ENCODE data around the gene MON2. TPM values are rescaled to one million over a fixed set of nuclear protein-coding genes. Genes with fewer than 3 reads are reported as not detected.

Gene MON2
- total and polyA plus RNA-seq, 2 of the 13 experiments (the other 11 are each of a cell fraction or from before 2014, with no cell fraction given): 10.5 to 24.8 TPM

DNA sequence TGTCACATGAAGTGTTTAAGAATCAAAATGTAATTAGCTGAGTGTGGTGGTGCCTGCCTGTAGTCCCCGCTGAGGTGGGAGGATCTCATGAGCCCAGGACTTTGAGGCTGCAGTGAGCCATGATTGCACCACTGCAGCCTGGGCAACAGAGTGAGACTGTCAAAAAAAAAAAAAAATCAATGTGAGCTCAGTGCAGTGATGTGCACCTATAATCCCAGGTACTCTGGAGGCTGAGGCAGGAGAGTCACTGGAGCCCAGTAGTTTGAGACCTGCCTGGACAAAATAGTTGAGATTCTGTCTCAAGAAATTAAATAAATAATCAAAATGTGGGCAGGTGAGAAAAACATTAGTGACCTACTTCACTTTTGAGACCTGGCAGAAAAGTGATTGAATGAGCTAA, 140.0 kb downstream of the MON2 start:
- no peak overlapping the region for H3K9ac ChIP-seq (ENCODE audit: insufficient read depth, low read depth, low read length)
- no peak for FAIRE-seq
- no peaks in the 10 kb centered on the region; a peak in 1 of 5 replicates for H3K27me3 ChIP-seq (ENCODE audit: control insufficient read depth in 1 of 2, insufficient read depth in 2 of 2, low read length in 2 of 2)
- BruUV-seq (replicated peaks): no TSS peak
- H3K4me3 ChIP-seq (replicated peaks in 1 of 3; ENCODE audit: insufficient read depth in 1 of 3, low read depth in 2 of 3, low read length in 3 of 3): no peak overlapping the region
- H3K4me1 ChIP-seq (ENCODE audit: insufficient read depth, low read length): peaks cover 33% of the 10 kb centered on the region
- POLR2A ChIA-PET: interaction anchor here (2.2 kb wide), 1 partner anchor 9 kb away, joined by 6 read pairs; no protein-coding TSS in a partner anchor
- ATAC-seq: no peak
- H3K27ac ChIP-seq (ENCODE audit: extremely low read length, insufficient read depth, low read length): no peak overlapping the region
- H3K36me3 ChIP-seq (replicated peaks in 1 of 2; ENCODE audit: control insufficient read depth in 1 of 2, insufficient read depth in 2 of 2, low read length in 2 of 2): no peaks in the 10 kb centered on the region
- in situ Hi-C loops (cut with HindIII; ENCODE audit: extremely low pct_ligation_motif_present, low pct_unique_long_range_greater_than_20kb): no loop called here
- CTCF ChIA-PET (ENCODE audit: low intra/inter-chr PET ratio, low total read pairs): no interaction called here
- 100% methylated on average over 1 of the region's 1 CpG for WGBS (ENCODE audit: low lambda C conversion rate)
- TF ChIP-seq ZNF460 (CRISPR knock-in tag; IDR thresholded peaks at IDR 0.05; ENCODE audit: borderline replicate concordance) (peak; percentile 87), KLF16 (CRISPR knock-in tag; IDR thresholded peaks at IDR 0.05) (no peak)
- TF ChIP-seq, protein P1, sequence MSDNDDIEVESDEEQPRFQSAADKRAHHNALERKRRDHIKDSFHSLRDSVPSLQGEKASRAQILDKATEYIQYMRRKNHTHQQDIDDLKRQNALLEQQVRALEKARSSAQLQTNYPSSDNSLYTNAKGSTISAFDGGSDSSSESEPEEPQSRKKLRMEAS (IDR thresholded peaks at IDR 0.05): no peak
- no peaks in the 10 kb centered on the region for H4K20me1 ChIP-seq (ENCODE audit: insufficient read depth, low read length)
- no peak for DNase-seq (ENCODE audit: low spot score)
- no peaks in the 10 kb centered on the region for H3K9me3 ChIP-seq (ENCODE audit: low read length)
- no peak overlapping the region for H2AFZ ChIP-seq (ENCODE audit: low read length)
- H3K4me2 ChIP-seq (ENCODE audit: low read depth, low read length): no peak overlapping the region
- H3K79me2 ChIP-seq (ENCODE audit: insufficient read depth, low read length): peaks cover 28% of the 10 kb centered on the region
- intact Hi-C loops (cut with micrococcal nuclease; ENCODE audit: unreplicated experiment): no loop called here

DNA sequence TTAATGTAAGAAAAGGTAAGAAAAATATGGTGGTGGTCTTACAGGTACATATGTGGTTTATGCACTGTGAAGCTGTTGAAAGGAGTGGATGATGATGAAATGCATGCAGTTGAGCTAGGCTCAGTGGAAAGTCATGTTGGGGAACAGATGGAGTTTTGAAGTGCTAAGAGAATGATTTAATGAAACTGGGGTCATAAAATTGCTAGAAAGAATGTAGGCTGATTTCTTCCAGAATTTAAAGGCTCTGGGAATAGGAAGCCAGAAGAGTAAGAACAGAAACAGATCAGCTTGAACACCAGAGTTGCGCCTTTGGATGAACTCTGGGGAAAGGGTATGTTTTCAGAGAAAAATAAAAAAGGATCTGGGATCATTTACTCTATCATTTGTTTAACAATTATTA, 146.5 kb downstream of the MON2 start:
- no peak overlapping the region for H2AFZ ChIP-seq (ENCODE audit: low read length)
- no peaks in the 10 kb centered on the region for H3K36me3 ChIP-seq (replicated peaks in 1 of 2; ENCODE audit: control insufficient read depth in 1 of 2, insufficient read depth in 2 of 2, low read length in 2 of 2)
- no peaks in the 10 kb centered on the region for H3K27me3 ChIP-seq (ENCODE audit: control insufficient read depth in 1 of 2, insufficient read depth in 2 of 2, low read length in 2 of 2)
- no peak overlapping the region for H3K9ac ChIP-seq (ENCODE audit: insufficient read depth, low read depth, low read length)
- DNase-seq (ENCODE audit: low spot score): no peak
- no peak overlapping the region for H3K27ac ChIP-seq (ENCODE audit: extremely low read length, insufficient read depth, low read length)
- WGBS (ENCODE audit: low lambda C conversion rate): 100% methylated on average over 1 of the region's 1 CpG
- intact Hi-C loops (cut with micrococcal nuclease; ENCODE audit: unreplicated experiment) (no loop called here), in situ Hi-C loops (cut with HindIII; ENCODE audit: extremely low pct_ligation_motif_present, low pct_unique_long_range_greater_than_20kb) (no loop called here)
- ChIA-PET CTCF (ENCODE audit: low intra/inter-chr PET ratio, low total read pairs) (no interaction called here), POLR2A (interaction anchor here (1.3 kb wide), 1 partner anchor 10 kb away, joined by 4 read pairs; no protein-coding TSS in a partner anchor)
- H3K79me2 ChIP-seq (ENCODE audit: insufficient read depth, low read length): no peaks in the 10 kb centered on the region
- no peak overlapping the region for H3K4me2 ChIP-seq (ENCODE audit: low read depth, low read length)
- BruUV-seq (replicated peaks): no TSS peak
- H4K20me1 ChIP-seq (ENCODE audit: insufficient read depth, low read length): no peaks in the 10 kb centered on the region
- no peak overlapping the region for H3K4me3 ChIP-seq (replicated peaks in 1 of 3; ENCODE audit: insufficient read depth in 1 of 3, low read depth in 2 of 3, low read length in 3 of 3)
- no peak for FAIRE-seq
- H3K9me3 ChIP-seq (ENCODE audit: low read length): no peaks in the 10 kb centered on the region
- H3K4me1 ChIP-seq (ENCODE audit: insufficient read depth, low read length): peaks cover 11% of the 10 kb centered on the region
- no peak for ATAC-seq
- TF ChIP-seq CBX1 (IDR thresholded peaks at IDR 0.05; ENCODE audit: low read depth): no peak
- TF ChIP-seq CBX2 (IDR thresholded peaks at IDR 0.05; ENCODE audit: low read depth, low read length): no peak
- no peak for TF ChIP-seq CBX2 (CRISPR knock-in tag; IDR thresholded peaks at IDR 0.05; ENCODE audit: low read depth)
- TF ChIP-seq PAX8 (CRISPR knock-in tag; IDR thresholded peaks at IDR 0.05; ENCODE audit: borderline replicate concordance): no peak
- no peak for TF ChIP-seq ELF4 (CRISPR knock-in tag; IDR thresholded peaks at IDR 0.05; ENCODE audit: borderline replicate concordance)
- no peak for TF ChIP-seq ZBTB7A (CRISPR knock-in tag; IDR thresholded peaks at IDR 0.05)
- TF ChIP-seq, protein P2, sequence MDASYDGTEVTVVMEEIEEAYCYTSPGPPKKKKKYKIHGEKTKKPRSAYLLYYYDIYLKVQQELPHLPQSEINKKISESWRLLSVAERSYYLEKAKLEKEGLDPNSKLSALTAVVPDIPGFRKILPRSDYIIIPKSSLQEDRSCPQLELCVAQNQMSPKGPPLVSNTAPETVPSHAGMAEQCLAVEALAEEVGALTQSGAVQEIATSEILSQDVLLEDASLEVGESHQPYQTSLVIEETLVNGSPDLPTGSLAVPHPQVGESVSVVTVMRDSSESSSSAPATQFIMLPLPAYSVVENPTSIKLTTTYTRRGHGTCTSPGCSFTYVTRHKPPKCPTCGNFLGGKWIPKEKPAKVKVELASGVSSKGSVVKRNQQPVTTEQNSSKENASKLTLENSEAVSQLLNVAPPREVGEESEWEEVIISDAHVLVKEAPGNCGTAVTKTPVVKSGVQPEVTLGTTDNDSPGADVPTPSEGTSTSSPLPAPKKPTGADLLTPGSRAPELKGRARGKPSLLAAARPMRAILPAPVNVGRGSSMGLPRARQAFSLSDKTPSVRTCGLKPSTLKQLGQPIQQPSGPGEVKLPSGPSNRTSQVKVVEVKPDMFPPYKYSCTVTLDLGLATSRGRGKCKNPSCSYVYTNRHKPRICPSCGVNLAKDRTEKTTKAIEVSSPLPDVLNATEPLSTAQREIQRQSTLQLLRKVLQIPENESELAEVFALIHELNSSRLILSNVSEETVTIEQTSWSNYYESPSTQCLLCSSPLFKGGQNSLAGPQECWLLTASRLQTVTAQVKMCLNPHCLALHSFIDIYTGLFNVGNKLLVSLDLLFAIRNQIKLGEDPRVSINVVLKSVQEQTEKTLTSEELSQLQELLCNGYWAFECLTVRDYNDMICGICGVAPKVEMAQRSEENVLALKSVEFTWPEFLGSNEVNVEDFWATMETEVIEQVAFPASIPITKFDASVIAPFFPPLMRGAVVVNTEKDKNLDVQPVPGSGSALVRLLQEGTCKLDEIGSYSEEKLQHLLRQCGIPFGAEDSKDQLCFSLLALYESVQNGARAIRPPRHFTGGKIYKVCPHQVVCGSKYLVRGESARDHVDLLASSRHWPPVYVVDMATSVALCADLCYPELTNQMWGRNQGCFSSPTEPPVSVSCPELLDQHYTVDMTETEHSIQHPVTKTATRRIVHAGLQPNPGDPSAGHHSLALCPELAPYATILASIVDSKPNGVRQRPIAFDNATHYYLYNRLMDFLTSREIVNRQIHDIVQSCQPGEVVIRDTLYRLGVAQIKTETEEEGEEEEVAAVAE (CRISPR knock-in tag; IDR thresholded peaks at IDR 0.05; ENCODE audit: borderline replicate concordance): no peak
- TF ChIP-seq, protein P3, sequence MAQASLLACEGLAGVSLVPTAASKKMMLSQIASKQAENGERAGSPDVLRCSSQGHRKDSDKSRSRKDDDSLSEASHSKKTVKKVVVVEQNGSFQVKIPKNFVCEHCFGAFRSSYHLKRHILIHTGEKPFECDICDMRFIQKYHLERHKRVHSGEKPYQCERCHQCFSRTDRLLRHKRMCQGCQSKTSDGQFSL (CRISPR knock-in tag; IDR thresholded peaks at IDR 0.05): no peak
- no peak for TF ChIP-seq STAT5B (CRISPR knock-in tag; IDR thresholded peaks at IDR 0.05)
- TF ChIP-seq, protein P4, sequence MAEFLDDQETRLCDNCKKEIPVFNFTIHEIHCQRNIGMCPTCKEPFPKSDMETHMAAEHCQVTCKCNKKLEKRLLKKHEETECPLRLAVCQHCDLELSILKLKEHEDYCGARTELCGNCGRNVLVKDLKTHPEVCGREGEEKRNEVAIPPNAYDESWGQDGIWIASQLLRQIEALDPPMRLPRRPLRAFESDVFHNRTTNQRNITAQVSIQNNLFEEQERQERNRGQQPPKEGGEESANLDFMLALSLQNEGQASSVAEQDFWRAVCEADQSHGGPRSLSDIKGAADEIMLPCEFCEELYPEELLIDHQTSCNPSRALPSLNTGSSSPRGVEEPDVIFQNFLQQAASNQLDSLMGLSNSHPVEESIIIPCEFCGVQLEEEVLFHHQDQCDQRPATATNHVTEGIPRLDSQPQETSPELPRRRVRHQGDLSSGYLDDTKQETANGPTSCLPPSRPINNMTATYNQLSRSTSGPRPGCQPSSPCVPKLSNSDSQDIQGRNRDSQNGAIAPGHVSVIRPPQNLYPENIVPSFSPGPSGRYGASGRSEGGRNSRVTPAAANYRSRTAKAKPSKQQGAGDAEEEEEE (CRISPR knock-in tag; IDR thresholded peaks at IDR 0.05; ENCODE audit: borderline replicate concordance): no peak
